HG03558 (cell line): ENCODE results near the gene NXPH1.

Source experiments
- ATAC-seq: cut with Tn5 transposase; IDR thresholded peaks from one replicate; pipeline ENCODE4 v1.9.1; 2021; ENCODE audit warnings: moderate number of reproducible peaks; ENCODE audit not compliant: unreplicated experiment; ENCODE audit errors: extremely low read depth

The NXPH1 gene

GRCh38 chr7:8783229-8783628 is 349.8 kb downstream of the NXPH1 start:
- no peak for ATAC-seq

DNA sequence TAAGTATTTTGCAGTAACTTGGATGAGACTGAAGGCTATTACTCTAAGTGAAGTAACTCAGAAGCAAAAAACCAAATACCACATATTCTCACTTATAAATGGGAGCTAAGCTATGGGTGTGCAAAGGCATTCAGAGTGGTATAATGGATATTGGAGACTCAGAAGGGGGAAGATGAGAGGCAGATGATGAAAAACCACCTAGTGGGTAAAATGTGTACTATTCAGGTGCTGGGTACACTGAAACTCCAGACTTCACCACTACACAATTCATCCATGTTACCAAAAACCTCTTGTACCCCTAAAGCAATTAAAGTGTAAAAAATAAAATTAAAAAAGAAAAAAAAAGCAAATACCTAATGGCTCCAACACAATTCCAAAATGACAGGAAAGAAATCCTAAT is 351.7 kb downstream of the NXPH1 start:
- ATAC-seq: no peak

GRCh38 chr7:8800986-8801385 is 367.6 kb downstream of the NXPH1 start:
- no peak for ATAC-seq
